NCI-H128 (cell line): ENCODE results near the gene PPP1R14D.

Experiments used
- DNase-seq: peaks from one replicate; lab custom pipeline; 2025; ENCODE audit not compliant: unreplicated experiment; lab: John Stamatoyannopoulos, UW

The PPP1R14D gene

GRCh38 chr15:40853241-40853890 lies 24.9 kb upstream of the PPP1R14D start:
- no peak for DNase-seq

GRCh38 chr15:40852529-40852928 lies 24.0 kb upstream of the PPP1R14D start:
- DNase-seq, result no peak

GRCh38 chr15:40850576-40851112 lies 22.1 kb upstream of the PPP1R14D start:
- DNase-seq, result no peak

GRCh38 chr15:40847223-40847961 lies 18.9 kb upstream of the PPP1R14D start:
- no peak for DNase-seq

- no peak for DNase-seq
Measured at GRCh38 chr15:40846841-40847222, 18.3 kb upstream of the PPP1R14D start.

GRCh38 chr15:40845511-40846284 lies 17.2 kb upstream of the PPP1R14D start:
- no peak for DNase-seq

GRCh38 chr15:40845036-40845435 lies 16.5 kb upstream of the PPP1R14D start:
- DNase-seq, result no peak

- DNase-seq, result no peak
Measured at GRCh38 chr15:40844696-40845030, 16.2 kb upstream of the PPP1R14D start.

GRCh38 chr15:40843885-40844695 lies 15.6 kb upstream of the PPP1R14D start, which contains the start of gene SPINT1:
Gene SPINT1 (plus strand): TSS chr15:40844048. CDS start chr15:40844555, 507 bp downstream.
- DNase-seq, result no peak

- no peak for DNase-seq
Measured at GRCh38 chr15:40843261-40843884, 14.9 kb upstream of the PPP1R14D start.

- no peak for DNase-seq
Measured at GRCh38 chr15:40841741-40842140, 13.2 kb upstream of the PPP1R14D start.

- DNase-seq, result no peak
Measured at GRCh38 chr15:40838756-40839155, 10.2 kb upstream of the PPP1R14D start.

GRCh38 chr15:40836020-40836419 lies 7.5 kb upstream of the PPP1R14D start:
- DNase-seq, result no peak

- no peak for DNase-seq
Measured at GRCh38 chr15:40832903-40833302, 4.4 kb upstream of the PPP1R14D start.

- DNase-seq, result no peak
Measured at GRCh38 chr15:40831861-40832260, 3.4 kb upstream of the PPP1R14D start.

- DNase-seq, result peak; percentile 45
Measured at GRCh38 chr15:40830884-40831283, 2.4 kb upstream of the PPP1R14D start.

GRCh38 chr15:40829115-40829514 lies 607 bp upstream of the PPP1R14D start:
- DNase-seq, result no peak

GRCh38 chr15:40826423-40827075 lies 2.0 kb downstream of the PPP1R14D start:
- DNase-seq, result no peak

GRCh38 chr15:40825661-40826422 lies 2.7 kb downstream of the PPP1R14D start:
- no peak for DNase-seq
